Measurements from ENCODE around the gene CFHR4. TPM values are rescaled to one million over a fixed set of nuclear protein-coding genes. Genes with fewer than 3 reads are reported as not detected.
"Not testable (repeated sequence)": the region's sequence is repeated elsewhere in the genome, so short reads cannot be mapped to it uniquely, and the experiment has no call there.

CFHR4 gene
- total and polyA plus RNA-seq, 2 of the 4 experiments (the other 2 are of a cell fraction), result not detected

DNA sequence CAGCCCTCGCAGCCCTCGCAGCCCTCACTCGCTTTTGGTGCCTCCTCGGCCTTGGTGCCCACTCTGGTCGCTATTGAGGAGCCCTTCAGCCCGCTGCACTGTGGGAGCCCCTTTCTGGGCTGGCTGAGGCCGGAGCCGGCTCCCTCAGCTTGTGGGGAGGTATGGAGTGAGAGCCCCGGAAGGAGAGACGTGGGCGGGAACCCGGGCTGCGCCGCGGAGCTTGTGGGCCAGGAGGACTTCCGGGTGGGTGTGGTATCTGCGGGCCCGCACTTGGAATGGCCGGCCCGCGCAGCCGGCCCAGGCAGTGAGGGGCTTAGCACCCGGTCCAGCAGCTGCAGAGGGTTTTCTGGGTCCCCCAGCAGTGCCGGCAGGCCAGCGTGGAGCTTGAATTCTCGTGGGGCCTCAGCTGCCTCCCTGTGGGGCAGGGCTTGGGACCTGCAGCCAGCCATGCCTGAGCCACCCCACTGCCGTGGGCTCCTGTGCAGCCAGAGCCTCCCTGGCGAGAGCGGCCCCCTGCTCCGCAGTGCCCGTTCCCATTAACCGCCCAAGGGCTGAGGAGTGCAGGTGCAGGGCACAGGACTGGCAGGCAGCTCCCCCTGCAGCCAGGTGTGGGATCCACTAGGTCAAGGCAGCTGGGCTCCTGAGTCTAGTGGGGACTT, 45.8 kb downstream of the CFHR4 start:
- 84% methylated on average over 24 of the region's 32 CpGs; no CpG with 5 or more reads in 1 of the 2 experiments for WGBS, 2 experiments (ENCODE audit: extremely low coverage in 2 of 2, insufficient read length in 1 of 2)
- Histone ChIP-seq H3K18ac (ENCODE audit: low read depth, low read length) (no peak overlapping the region), H4K8ac (ENCODE audit: low read depth in 2 of 2, low read length in 2 of 2) (no peak overlapping the region), H4K91ac (ENCODE audit: insufficient read depth, low read depth, low read length) (no peak overlapping the region), H2BK15ac (ENCODE audit: low read depth, low read length) (no peak overlapping the region), H2BK120ac (ENCODE audit: low read depth, low read length) (no peak overlapping the region), H3K23ac (ENCODE audit: low read depth, low read length) (no peak overlapping the region), H3K4me3 (ENCODE audit: insufficient read depth, low read depth, low read length) (no peak overlapping the region), H3K9me3 (ENCODE audit: control insufficient read depth, insufficient read depth, low read length) (no peaks in the 10 kb centered on the region), H3K79me1 (ENCODE audit: low read depth in 1 of 2, low read length in 2 of 2) (no peaks in the 10 kb centered on the region), H2BK20ac (ENCODE audit: low read depth, low read length) (no peak overlapping the region), H2AK9ac (replicated peaks; ENCODE audit: low read depth, low read length, poor library complexity) (no peak overlapping the region), H3K9me1 (ENCODE audit: insufficient read depth, low read length) (no peaks in the 10 kb centered on the region), H3K4me1 (ENCODE audit: control insufficient read depth, insufficient read depth, low read length) (no peaks in the 10 kb centered on the region), H2AK5ac (ENCODE audit: low read depth, low read length) (no peak overlapping the region), H3K36me3 (ENCODE audit: control insufficient read depth, insufficient read depth, low read length) (no peaks in the 10 kb centered on the region), H4K5ac (ENCODE audit: low read depth, low read length) (no peak overlapping the region), H3K4me2 (ENCODE audit: low read depth, low read length) (no peak overlapping the region), H4K20me1 (ENCODE audit: insufficient read depth, low read length) (no peaks in the 10 kb centered on the region), H3K27ac (ENCODE audit: insufficient read depth, low read length) (no peak overlapping the region), H2BK5ac (ENCODE audit: low read depth, low read length, poor library complexity, severe bottlenecking) (no peak overlapping the region), H3K9ac (ENCODE audit: low read depth, low read length) (no peak overlapping the region), H2AFZ (replicated peaks; ENCODE audit: low read length, poor library complexity) (no peak overlapping the region), H3K14ac (replicated peaks; ENCODE audit: low read depth, low read length) (no peak overlapping the region), H3K27me3 (ENCODE audit: control insufficient read depth, insufficient read depth, low read length) (no peaks in the 10 kb centered on the region), H3K56ac (ENCODE audit: extremely low read depth, insufficient read depth, low read length) (no peak overlapping the region), H3K4ac (ENCODE audit: low read depth, low read length) (no peak overlapping the region)
- in situ Hi-C loops (cut with MboI; ENCODE audit: low sequenced_read_pairs) (no loop called here), dilution Hi-C loops (cut with HindIII; ENCODE audit: low sequenced_read_pairs, unreplicated experiment) (no loop called here), intact Hi-C loops (cut with micrococcal nuclease) (no loop called here)
- no TSS peak for BruUV-seq (replicated peaks)
- TF ChIP-seq RAD21 (IDR thresholded peaks at IDR 0.05; ENCODE audit: low read length), result no peak
- TF ChIP-seq RFX5 (IDR thresholded peaks at IDR 0.05; ENCODE audit: low read depth, low read length), result no peak
- ChIA-PET CTCF (no interaction called here), POLR2A (ENCODE audit: unreplicated experiment) (no interaction called here)
- no peak for ATAC-seq (ENCODE audit: low read depth)
- no peak for DNase-seq

DNA sequence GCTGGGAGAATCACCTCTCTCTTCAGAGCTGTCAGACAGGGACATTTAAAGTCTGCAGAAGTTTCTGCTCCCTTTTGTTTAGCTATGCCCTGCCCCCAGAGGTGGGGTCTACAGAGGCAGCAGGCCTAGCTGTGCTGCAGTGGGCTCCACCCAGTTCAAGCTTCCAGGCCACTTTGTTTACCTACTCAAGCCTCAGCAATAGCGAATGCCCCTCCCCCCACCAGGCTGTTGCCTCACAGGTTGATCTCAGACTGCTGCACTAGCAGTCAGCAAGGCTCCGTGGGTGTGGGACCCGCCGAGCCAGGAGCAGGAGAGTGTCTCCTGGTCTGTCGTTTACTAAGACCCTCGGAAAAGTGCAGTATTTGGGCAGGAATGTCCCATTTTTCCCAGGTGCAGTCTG, 53.6 kb downstream of the CFHR4 start:
- H4K8ac ChIP-seq (ENCODE audit: low read depth in 2 of 2, low read length in 2 of 2); H2AK9ac ChIP-seq (replicated peaks; ENCODE audit: low read depth, low read length, poor library complexity); H3K4me3 ChIP-seq (ENCODE audit: insufficient read depth, low read depth, low read length); H3K9ac ChIP-seq (ENCODE audit: low read depth, low read length); H3K79me1 ChIP-seq (ENCODE audit: low read depth in 1 of 2, low read length in 2 of 2); H2BK15ac ChIP-seq (ENCODE audit: low read depth, low read length); CTCF ChIA-PET; H4K20me1 ChIP-seq (ENCODE audit: insufficient read depth, low read length); DNase-seq; dilution Hi-C loops (cut with HindIII; ENCODE audit: low sequenced_read_pairs, unreplicated experiment); H3K9me3 ChIP-seq (ENCODE audit: control insufficient read depth, insufficient read depth, low read length); H3K27me3 ChIP-seq (ENCODE audit: control insufficient read depth, insufficient read depth, low read length); H3K18ac ChIP-seq (ENCODE audit: low read depth, low read length); H3K36me3 ChIP-seq (ENCODE audit: control insufficient read depth, insufficient read depth, low read length); H2BK120ac ChIP-seq (ENCODE audit: low read depth, low read length); BruUV-seq (replicated peaks); H3K4ac ChIP-seq (ENCODE audit: low read depth, low read length); in situ Hi-C loops (cut with MboI; ENCODE audit: low sequenced_read_pairs); H2AK5ac ChIP-seq (ENCODE audit: low read depth, low read length); H2BK20ac ChIP-seq (ENCODE audit: low read depth, low read length); H2AFZ ChIP-seq (replicated peaks; ENCODE audit: low read length, poor library complexity); H3K4me1 ChIP-seq (ENCODE audit: control insufficient read depth, insufficient read depth, low read length); H4K91ac ChIP-seq (ENCODE audit: insufficient read depth, low read depth, low read length); ATAC-seq (ENCODE audit: low read depth); H3K23ac ChIP-seq (ENCODE audit: low read depth, low read length); POLR2A ChIA-PET (ENCODE audit: unreplicated experiment); H2BK5ac ChIP-seq (ENCODE audit: low read depth, low read length, poor library complexity, severe bottlenecking); H3K9me1 ChIP-seq (ENCODE audit: insufficient read depth, low read length); H3K27ac ChIP-seq (ENCODE audit: insufficient read depth, low read length); H3K56ac ChIP-seq (ENCODE audit: extremely low read depth, insufficient read depth, low read length); H3K4me2 ChIP-seq (ENCODE audit: low read depth, low read length); intact Hi-C loops (cut with micrococcal nuclease); H3K14ac ChIP-seq (replicated peaks; ENCODE audit: low read depth, low read length); H4K5ac ChIP-seq (ENCODE audit: low read depth, low read length): not testable (repeated sequence)
- WGBS, 2 experiments (ENCODE audit: extremely low coverage in 2 of 2, insufficient read length in 1 of 2), result no CpG with 5 or more reads among the region's 6 CpGs
